Lower leg skin (tissue), 4 donors: ENCODE results near the gene TMEM218. TPM values are rescaled to one million over a fixed set of nuclear protein-coding genes. Genes with fewer than 3 reads are reported as not detected.

Experiments
- DNase-seq, 2 donors: peaks; one replicate each; pipeline ENCODE4 v3.0.0-alpha.2; 2019; ENCODE audit warnings: low spot score in 2 of 2
- H3K4me3 ChIP-seq: fragments of 200-600 bp; sonication (generic); 2 replicates; pipeline ENCODE4 v1.5.1; 2017; ENCODE audit warnings: mild to moderate bottlenecking, low read depth; ENCODE audit not compliant: poor library complexity, severe bottlenecking
- CTCF ChIP-seq, 3 donors: fragments of 450-650 bp; IDR thresholded peaks; one replicate each; pipeline ENCODE4 v1.5.1; 2016; ENCODE audit warnings: antibody characterized with exemption in 3 of 3, mild to moderate bottlenecking in 3 of 3, moderate library complexity in 2 of 3
- POLR2A ChIP-seq, 2 donors: fragments of 450-650 bp; IDR thresholded peaks; one replicate each; pipeline ENCODE4 v1.6.1; 2016 to 2017; ENCODE audit warnings: antibody characterized with exemption in 2 of 2, mild to moderate bottlenecking in 1 of 2, moderate library complexity in 1 of 2
- WGBS, 2 donors: methylation state at CpG; one replicate each; pipeline ENCODE4 v1.1.5; 2018; 5-methylcytosine and 5-hydroxymethylcytosine counted together
- intact Hi-C: fragments of 100-400 bp; cut with DNase I; formaldehyde crosslinking; loops from one replicate; pipeline ENCODE4 v1.15.0; 2023; ENCODE audit warnings: low total_unique reads
- total RNA-seq, 4 donors: library from RNA; depleted of rRNA; stranded (reverse); fragments of >200 nt; gene quantifications; one replicate each; pipeline ENCODE4 v1.1.0, GENCODE V29; 2016

The TMEM218 gene
- total RNA-seq, 4 donors from 2014 or later, result 8.6 to 17.1 (median 13.6) TPM

- H3K4me3 ChIP-seq, result no peak overlapping the region
- DNase-seq, result no peak
- intact Hi-C loops, result loop anchor here (10.0 kb wide), 1 partner anchor 191 kb away; the partner anchor contains the start of gene CCDC15
- TF ChIP-seq CTCF (IDR thresholded peaks at IDR 0.05) (no peak), POLR2A (IDR thresholded peaks at IDR 0.05) (no peak)
- 80 to 91% methylated on average over 1 of the region's 1 CpG for WGBS, 2 donors
These were observed 34.8 kb upstream of the TMEM218 start for GRCh38 chr11:125146232-125146631.

GRCh38 chr11:125141686-125142535, 30.5 kb upstream of the TMEM218 start:
- intact Hi-C loops, result loop anchor here (10.0 kb wide), 1 partner anchor 187 kb away; the partner anchor contains the start of gene CCDC15
- H3K4me3 ChIP-seq, result no peak overlapping the region
- TF ChIP-seq CTCF (IDR thresholded peaks at IDR 0.05), result no peak
- no peak for TF ChIP-seq POLR2A (IDR thresholded peaks at IDR 0.05)
- 39 to 40% methylated on average over 18 of the region's 18 CpGs for WGBS, 2 donors
- no peak for DNase-seq

- intact Hi-C loops, result loop anchor here (10.0 kb wide), 1 partner anchor 186 kb away; the partner anchor contains the start of gene CCDC15
- 49 to 51% methylated on average over 12 of the region's 12 CpGs for WGBS, 2 donors
- no peak overlapping the region for H3K4me3 ChIP-seq
- no peak for TF ChIP-seq CTCF (IDR thresholded peaks at IDR 0.05)
- TF ChIP-seq POLR2A (IDR thresholded peaks at IDR 0.05), result no peak
- no peak for DNase-seq
These were observed 29.8 kb upstream of the TMEM218 start for GRCh38 chr11:125141178-125141577.

GRCh38 chr11:125140233-125140632, 28.8 kb upstream of the TMEM218 start:
- DNase-seq, result no peak
- WGBS, 2 donors, result 49 to 54% methylated on average over 6 to 8 of the region's 8 CpGs
- intact Hi-C loops, result loop anchor here (10.0 kb wide), 1 partner anchor 185 kb away; the partner anchor contains the start of gene CCDC15

GRCh38 chr11:125139778-125140177, 28.4 kb upstream of the TMEM218 start:
- 62 to 64% methylated on average over 3 of the region's 3 CpGs for WGBS, 2 donors
- intact Hi-C loops, result loop anchor here (10.0 kb wide), 1 partner anchor 185 kb away; the partner anchor contains the start of gene CCDC15
- no peak overlapping the region for H3K4me3 ChIP-seq
- TF ChIP-seq POLR2A (IDR thresholded peaks at IDR 0.05) (no peak), CTCF (IDR thresholded peaks at IDR 0.05) (no peak)
- no peak for DNase-seq

More at GRCh38 chr11:125140233-125140632, 28.8 kb upstream of the TMEM218 start:
- H3K4me3 ChIP-seq, result no peak overlapping the region
- TF ChIP-seq CTCF (IDR thresholded peaks at IDR 0.05) (no peak), POLR2A (IDR thresholded peaks at IDR 0.05) (no peak)
